GM12878 (cell line): ENCODE results near the gene COQ2. TPM values are rescaled to one million over a fixed set of nuclear protein-coding genes. Genes with fewer than 3 reads are reported as not detected.

Source experiments
- BCLAF1 ChIP-seq: fragments of 450-650 bp; IDR thresholded peaks from 2 replicates; pipeline ENCODE4 v1.6.1; 2017; ENCODE audit warnings: antibody characterized with exemption, mild to moderate bottlenecking, moderate library complexity
- HDGF ChIP-seq: fragments of 450-650 bp; IDR thresholded peaks from 2 replicates; pipeline ENCODE4 v1.6.1; 2016; ENCODE audit warnings: antibody characterized with exemption
- RBBP5 ChIP-seq: fragments of 200-600 bp; sonication (generic); conservative IDR thresholded peaks from 2 replicates; pipeline ENCODE4 v1.6.1; 2016
- SREBF2 ChIP-seq: IDR thresholded peaks from 2 replicates; pipeline ENCODE4 v1.6.1; 2012; ENCODE audit warnings: mild to moderate bottlenecking, low read length
- polyA plus RNA-seq, 11 experiments: library from polyadenylated mRNA; depleted of rRNA in 4 of 11; unstranded in 6 of 11; stranded (reverse) in 5 of 11; fragments of >200 nt; fragmentation: Nextera tagmentation in 4 of 11; fragmentation: Illumina TruSeq in 1 of 11; extraction: Ambion mirVana in 4 of 11; extraction: Trizol in 1 of 11; gene quantifications; 1 replicate in 1 of 11; 2 replicates in 10 of 11; pipeline versions ENCODE4 v1.2.1 to v1.2.3, GENCODE V29; 2011 to 2016; ENCODE audit warnings: inconsistent platforms in 2 of 11, missing spikeins in 2 of 11, low read depth in 1 of 11
- total RNA-seq, 4 experiments: library from RNA; depleted of rRNA in 3 of 4; stranded (reverse); fragments of >200 nt in 3 of 4; fragmentation: Illumina TruSeq in 1 of 4; extraction: Trizol in 1 of 4; gene quantifications; 2 replicates each; pipeline versions ENCODE4 v1.2.1 to v1.2.3, GENCODE V29; 2013 to 2021
- TF ChIP-seq, protein P1 (sequence below): fragments of 450-650 bp; IDR thresholded peaks from 2 replicates; pipeline ENCODE4 v1.6.1; 2017; ENCODE audit warnings: mild to moderate bottlenecking, moderate library complexity

The COQ2 gene
- total and polyA plus RNA-seq, 10 of the 15 experiments (the other 5 are each of a cell fraction or from before 2014, with no cell fraction given) = 5.0 to 46.7 (median 19.1) TPM

DNA sequence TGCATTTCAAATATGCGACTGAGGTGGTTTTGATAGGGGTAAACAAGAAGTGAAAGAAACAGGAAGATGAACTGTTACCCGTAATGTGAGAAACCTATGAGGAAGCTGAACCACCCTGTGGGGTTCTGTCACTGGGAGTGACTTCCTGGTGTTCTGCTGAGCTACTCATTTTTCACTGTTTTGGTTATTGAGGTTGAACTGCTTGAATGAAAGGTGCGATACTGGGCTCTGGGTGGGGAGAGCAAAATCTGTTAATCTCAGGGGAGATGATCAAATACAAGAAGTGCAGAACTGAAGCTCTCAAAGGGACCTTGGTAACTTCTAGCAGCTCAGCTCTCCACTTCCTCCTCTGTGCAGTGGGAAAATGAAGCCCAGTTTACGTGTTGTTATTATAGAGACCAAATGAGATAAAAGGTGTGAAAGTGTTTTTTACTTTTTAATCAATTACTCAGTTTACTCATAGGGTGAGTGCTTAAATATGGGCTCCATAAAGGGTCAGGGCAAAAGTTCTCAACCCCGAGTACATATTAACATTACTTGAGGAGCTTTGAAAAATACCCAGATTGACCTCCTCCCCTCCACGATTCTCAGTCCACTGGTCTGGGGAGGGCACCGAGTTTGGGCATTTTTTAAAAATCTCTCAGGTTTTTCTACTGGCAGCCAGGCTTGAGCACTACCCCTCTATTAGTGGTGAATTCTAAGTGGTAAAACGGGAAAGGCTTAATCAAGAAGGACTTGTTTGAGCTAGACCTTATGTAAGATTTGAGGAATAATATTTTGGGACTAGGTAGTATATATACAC lies 66.7 kb downstream of the COQ2 start (continued):
- TF ChIP-seq, protein P1, sequence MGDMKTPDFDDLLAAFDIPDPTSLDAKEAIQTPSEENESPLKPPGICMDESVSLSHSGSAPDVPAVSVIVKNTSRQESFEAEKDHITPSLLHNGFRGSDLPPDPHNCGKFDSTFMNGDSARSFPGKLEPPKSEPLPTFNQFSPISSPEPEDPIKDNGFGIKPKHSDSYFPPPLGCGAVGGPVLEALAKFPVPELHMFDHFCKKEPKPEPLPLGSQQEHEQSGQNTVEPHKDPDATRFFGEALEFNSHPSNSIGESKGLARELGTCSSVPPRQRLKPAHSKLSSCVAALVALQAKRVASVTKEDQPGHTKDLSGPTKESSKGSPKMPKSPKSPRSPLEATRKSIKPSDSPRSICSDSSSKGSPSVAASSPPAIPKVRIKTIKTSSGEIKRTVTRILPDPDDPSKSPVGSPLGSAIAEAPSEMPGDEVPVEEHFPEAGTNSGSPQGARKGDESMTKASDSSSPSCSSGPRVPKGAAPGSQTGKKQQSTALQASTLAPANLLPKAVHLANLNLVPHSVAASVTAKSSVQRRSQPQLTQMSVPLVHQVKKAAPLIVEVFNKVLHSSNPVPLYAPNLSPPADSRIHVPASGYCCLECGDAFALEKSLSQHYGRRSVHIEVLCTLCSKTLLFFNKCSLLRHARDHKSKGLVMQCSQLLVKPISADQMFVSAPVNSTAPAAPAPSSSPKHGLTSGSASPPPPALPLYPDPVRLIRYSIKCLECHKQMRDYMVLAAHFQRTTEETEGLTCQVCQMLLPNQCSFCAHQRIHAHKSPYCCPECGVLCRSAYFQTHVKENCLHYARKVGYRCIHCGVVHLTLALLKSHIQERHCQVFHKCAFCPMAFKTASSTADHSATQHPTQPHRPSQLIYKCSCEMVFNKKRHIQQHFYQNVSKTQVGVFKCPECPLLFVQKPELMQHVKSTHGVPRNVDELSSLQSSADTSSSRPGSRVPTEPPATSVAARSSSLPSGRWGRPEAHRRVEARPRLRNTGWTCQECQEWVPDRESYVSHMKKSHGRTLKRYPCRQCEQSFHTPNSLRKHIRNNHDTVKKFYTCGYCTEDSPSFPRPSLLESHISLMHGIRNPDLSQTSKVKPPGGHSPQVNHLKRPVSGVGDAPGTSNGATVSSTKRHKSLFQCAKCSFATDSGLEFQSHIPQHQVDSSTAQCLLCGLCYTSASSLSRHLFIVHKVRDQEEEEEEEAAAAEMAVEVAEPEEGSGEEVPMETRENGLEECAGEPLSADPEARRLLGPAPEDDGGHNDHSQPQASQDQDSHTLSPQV = peak; percentile 66; the same call in 1 of the 2 replicates
- TF ChIP-seq RBBP5 (no peak), SREBF2 (no peak), HDGF (no peak), BCLAF1 (no peak)
- TF ChIP-seq, all 136 proteins: peak for 62
